Measurements from ENCODE around the gene MRTFB.
A peak's percentile ranks its signal among the peaks of the same experiment; 100 is the strongest.

Gene MRTFB

DNA sequence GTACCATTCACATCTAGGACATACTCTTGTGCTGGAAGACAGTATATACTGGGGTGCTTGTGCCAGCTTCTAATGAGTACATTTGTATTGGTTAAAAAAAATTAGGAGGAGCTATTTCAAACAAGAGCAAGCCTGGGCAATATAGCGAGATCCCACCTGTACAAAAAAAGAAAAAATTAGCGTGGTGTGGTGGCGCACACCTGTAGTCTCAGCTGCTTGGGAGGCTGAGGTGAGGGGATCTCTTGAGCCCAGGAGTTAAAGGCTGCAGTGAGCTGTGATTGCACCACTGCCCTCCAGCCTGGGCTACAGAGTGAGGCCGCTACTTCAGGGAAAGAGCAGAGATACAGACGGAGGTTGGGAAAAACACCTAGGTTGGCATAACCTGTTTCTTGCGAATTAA is 1.2 kb downstream of the MRTFB start:
- Histone ChIP-seq H3K4me2 (ENCODE audit: low read length) (peak overlapping the region; percentile 97), H3K36me3 (replicated peaks; ENCODE audit: low read depth, low read length) (no peaks in the 10 kb centered on the region), H2AFZ (ENCODE audit: low read depth, low read length) (no peak overlapping the region), H3K27me3 (ENCODE audit: low read depth, low read length) (no peaks in the 10 kb centered on the region), H3K4me3 (ENCODE audit: low read length) (peak overlapping the region; percentile 82), H3K79me2 (ENCODE audit: low read length) (peaks cover 13% of the 10 kb centered on the region), H3K4me1 (ENCODE audit: low read length) (peaks cover 10% of the 10 kb centered on the region), H4K20me1 (ENCODE audit: insufficient read depth, low read length) (no peaks in the 10 kb centered on the region), H3K9me3 (ENCODE audit: insufficient read depth, low read length) (no peaks in the 10 kb centered on the region), H3K27ac (ENCODE audit: low read length) (no peak overlapping the region), H3K9ac (ENCODE audit: low read length) (no peak overlapping the region)
- TF ChIP-seq, protein P1, sequence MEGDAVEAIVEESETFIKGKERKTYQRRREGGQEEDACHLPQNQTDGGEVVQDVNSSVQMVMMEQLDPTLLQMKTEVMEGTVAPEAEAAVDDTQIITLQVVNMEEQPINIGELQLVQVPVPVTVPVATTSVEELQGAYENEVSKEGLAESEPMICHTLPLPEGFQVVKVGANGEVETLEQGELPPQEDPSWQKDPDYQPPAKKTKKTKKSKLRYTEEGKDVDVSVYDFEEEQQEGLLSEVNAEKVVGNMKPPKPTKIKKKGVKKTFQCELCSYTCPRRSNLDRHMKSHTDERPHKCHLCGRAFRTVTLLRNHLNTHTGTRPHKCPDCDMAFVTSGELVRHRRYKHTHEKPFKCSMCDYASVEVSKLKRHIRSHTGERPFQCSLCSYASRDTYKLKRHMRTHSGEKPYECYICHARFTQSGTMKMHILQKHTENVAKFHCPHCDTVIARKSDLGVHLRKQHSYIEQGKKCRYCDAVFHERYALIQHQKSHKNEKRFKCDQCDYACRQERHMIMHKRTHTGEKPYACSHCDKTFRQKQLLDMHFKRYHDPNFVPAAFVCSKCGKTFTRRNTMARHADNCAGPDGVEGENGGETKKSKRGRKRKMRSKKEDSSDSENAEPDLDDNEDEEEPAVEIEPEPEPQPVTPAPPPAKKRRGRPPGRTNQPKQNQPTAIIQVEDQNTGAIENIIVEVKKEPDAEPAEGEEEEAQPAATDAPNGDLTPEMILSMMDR (IDR thresholded peaks at IDR 0.05; ENCODE audit: low read depth, low read length): no peak
- no peak for TF ChIP-seq EZH2phosphoT487 (IDR thresholded peaks at IDR 0.05; ENCODE audit: low read depth)

DNA sequence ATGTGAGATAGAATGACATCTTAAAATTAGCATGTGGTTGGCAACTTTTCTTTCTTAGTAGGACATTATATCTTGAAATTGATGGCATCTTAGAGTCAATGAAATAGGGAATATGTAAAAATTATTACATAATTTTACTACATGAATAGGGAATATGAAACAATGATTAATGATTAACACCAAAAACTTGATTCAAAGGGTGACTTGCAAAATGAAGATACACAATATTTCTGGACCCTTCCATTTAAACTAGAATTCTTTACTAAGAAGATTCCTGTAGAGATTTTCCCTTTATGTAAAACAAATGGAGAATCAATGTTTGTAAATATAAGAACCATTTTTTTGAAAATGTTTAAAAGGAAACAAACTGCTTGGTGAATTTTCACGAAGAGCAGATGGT is 3.4 kb downstream of the MRTFB start:
- Histone ChIP-seq H3K9me3 (ENCODE audit: insufficient read depth, low read length) (no peaks in the 10 kb centered on the region), H4K20me1 (ENCODE audit: insufficient read depth, low read length) (no peaks in the 10 kb centered on the region), H3K79me2 (ENCODE audit: low read length) (peaks cover 13% of the 10 kb centered on the region), H3K4me2 (ENCODE audit: low read length) (no peak overlapping the region), H3K27me3 (ENCODE audit: low read depth, low read length) (no peaks in the 10 kb centered on the region), H3K4me3 (ENCODE audit: low read length) (no peak overlapping the region), H3K9ac (ENCODE audit: low read length) (no peak overlapping the region), H2AFZ (ENCODE audit: low read depth, low read length) (no peak overlapping the region), H3K27ac (ENCODE audit: low read length) (no peak overlapping the region), H3K36me3 (replicated peaks; ENCODE audit: low read depth, low read length) (peaks cover 2% of the 10 kb centered on the region), H3K4me1 (ENCODE audit: low read length) (peaks cover 10% of the 10 kb centered on the region)
- TF ChIP-seq, protein P1 (IDR thresholded peaks at IDR 0.05; ENCODE audit: low read depth, low read length): no peak
- no peak for TF ChIP-seq EZH2phosphoT487 (IDR thresholded peaks at IDR 0.05; ENCODE audit: low read depth)

DNA sequence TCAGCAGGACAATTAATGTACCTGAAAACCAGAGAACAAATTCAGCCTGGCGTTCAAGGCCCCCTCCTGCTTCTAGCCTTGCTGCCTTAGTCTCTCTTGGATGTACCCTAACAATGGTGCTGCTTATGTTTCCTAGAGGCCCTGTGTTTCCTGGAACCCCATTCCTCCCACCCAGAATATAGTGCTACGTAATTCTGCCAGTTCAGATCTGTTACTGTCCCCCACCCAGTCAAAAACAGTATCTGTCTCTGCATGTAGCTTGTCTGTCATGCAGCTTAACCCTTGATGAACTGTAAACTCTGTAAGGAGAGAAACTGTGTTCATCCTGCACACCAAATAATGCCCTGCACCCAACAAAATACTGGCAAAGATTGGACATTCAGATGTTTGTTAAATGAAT is 6.8 kb downstream of the MRTFB start:
- TF ChIP-seq EZH2phosphoT487 (IDR thresholded peaks at IDR 0.05; ENCODE audit: low read depth): no peak
- TF ChIP-seq, protein P1 (IDR thresholded peaks at IDR 0.05; ENCODE audit: low read depth, low read length): no peak
- no peaks in the 10 kb centered on the region for H4K20me1 ChIP-seq (ENCODE audit: insufficient read depth, low read length)

DNA sequence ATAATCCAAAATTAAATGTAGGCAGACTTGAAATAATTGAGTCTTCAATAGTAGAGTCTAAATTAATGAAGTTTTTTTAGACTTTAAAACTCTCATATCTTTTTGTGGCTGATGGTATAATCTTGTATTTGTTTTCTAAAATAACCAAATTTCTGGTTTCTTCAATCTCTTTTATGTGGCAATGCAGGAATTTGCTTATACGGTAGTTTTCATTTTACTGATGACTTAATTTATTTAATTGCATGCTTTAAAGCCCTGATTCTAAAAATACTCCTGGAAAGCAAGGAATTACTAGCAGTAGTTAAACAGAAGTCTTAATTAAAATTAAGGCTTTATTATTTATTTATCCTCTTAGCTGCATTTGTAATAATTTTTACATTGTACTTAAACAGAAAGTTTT is 15.4 kb downstream of the MRTFB start:
- H3K9me3 ChIP-seq (ENCODE audit: insufficient read depth, low read length): no peaks in the 10 kb centered on the region
- TF ChIP-seq, protein P1 (IDR thresholded peaks at IDR 0.05; ENCODE audit: low read depth, low read length): no peak
- TF ChIP-seq EZH2phosphoT487 (IDR thresholded peaks at IDR 0.05; ENCODE audit: low read depth): no peak
- H4K20me1 ChIP-seq (ENCODE audit: insufficient read depth, low read length): no peaks in the 10 kb centered on the region
- no peaks in the 10 kb centered on the region for H3K79me2 ChIP-seq (ENCODE audit: low read length)
- no peak overlapping the region for H3K27ac ChIP-seq (ENCODE audit: low read length)
- no peak overlapping the region for H3K4me3 ChIP-seq (ENCODE audit: low read length)
- no peak overlapping the region for H3K4me2 ChIP-seq (ENCODE audit: low read length)
- no peak overlapping the region for H3K9ac ChIP-seq (ENCODE audit: low read length)
- H3K36me3 ChIP-seq (replicated peaks; ENCODE audit: low read depth, low read length): peaks cover 15% of the 10 kb centered on the region
- no peaks in the 10 kb centered on the region for H3K4me1 ChIP-seq (ENCODE audit: low read length)
- H2AFZ ChIP-seq (ENCODE audit: low read depth, low read length): no peak overlapping the region
- no peaks in the 10 kb centered on the region for H3K27me3 ChIP-seq (ENCODE audit: low read depth, low read length)

More for the DNA sequence above, 6.8 kb downstream of the MRTFB start:
- Histone ChIP-seq H3K27ac (ENCODE audit: low read length) (no peak overlapping the region), H3K4me2 (ENCODE audit: low read length) (no peak overlapping the region), H3K9me3 (ENCODE audit: insufficient read depth, low read length) (no peaks in the 10 kb centered on the region), H3K79me2 (ENCODE audit: low read length) (no peaks in the 10 kb centered on the region), H3K36me3 (replicated peaks; ENCODE audit: low read depth, low read length) (peaks cover 13% of the 10 kb centered on the region), H3K9ac (ENCODE audit: low read length) (no peak overlapping the region), H3K27me3 (ENCODE audit: low read depth, low read length) (no peaks in the 10 kb centered on the region), H3K4me1 (ENCODE audit: low read length) (no peaks in the 10 kb centered on the region), H2AFZ (ENCODE audit: low read depth, low read length) (no peak overlapping the region), H3K4me3 (ENCODE audit: low read length) (no peak overlapping the region)
